GM21423 (cell line): ENCODE data around the gene NCK2.

ENCODE experiments used
- ATAC-seq: cut with Tn5 transposase; IDR thresholded peaks from one replicate; pipeline ENCODE4 v1.9.1; 2021; ENCODE audit warnings: mild to moderate bottlenecking, moderate library complexity; ENCODE audit not compliant: unreplicated experiment

The NCK2 gene

GRCh38 chr2:105841551-105841950 lies 96.8 kb downstream of the NCK2 start:
- ATAC-seq, result no peak

GRCh38 chr2:105842555-105842954 lies 97.8 kb downstream of the NCK2 start:
- no peak for ATAC-seq

GRCh38 chr2:105843476-105844374 lies 99.0 kb downstream of the NCK2 start:
- ATAC-seq, result no peak

GRCh38 chr2:105845976-105846375 lies 101.3 kb downstream of the NCK2 start:
- no peak for ATAC-seq

GRCh38 chr2:105847056-105847455 lies 102.3 kb downstream of the NCK2 start:
- no peak for ATAC-seq

GRCh38 chr2:105848367-105848766 lies 103.7 kb downstream of the NCK2 start:
- no peak for ATAC-seq

- no peak for ATAC-seq
These were observed 104.9 kb downstream of the NCK2 start for GRCh38 chr2:105849431-105850179.

- no peak for ATAC-seq
These were observed 107.4 kb downstream of the NCK2 start for GRCh38 chr2:105852066-105852465.

GRCh38 chr2:105853354-105854088 lies 108.8 kb downstream of the NCK2 start:
- ATAC-seq, result no peak

- no peak for ATAC-seq
These were observed 110.3 kb downstream of the NCK2 start for GRCh38 chr2:105854972-105855371.

GRCh38 chr2:105856581-105856980 lies 111.9 kb downstream of the NCK2 start:
- ATAC-seq, result no peak

GRCh38 chr2:105857076-105857740 lies 112.5 kb downstream of the NCK2 start:
- ATAC-seq, result no peak

GRCh38 chr2:105858868-105859693 lies 114.4 kb downstream of the NCK2 start:
- peak; percentile 59 for ATAC-seq

- no peak for ATAC-seq
These were observed 114.9 kb downstream of the NCK2 start for GRCh38 chr2:105859694-105859951.

- ATAC-seq, result no peak
These were observed 115.9 kb downstream of the NCK2 start for GRCh38 chr2:105860567-105860966.

GRCh38 chr2:105861200-105861599 lies 116.5 kb downstream of the NCK2 start:
- no peak for ATAC-seq

GRCh38 chr2:105862843-105863242 lies 118.1 kb downstream of the NCK2 start:
- no peak for ATAC-seq

GRCh38 chr2:105864262-105864661 lies 119.5 kb downstream of the NCK2 start:
- ATAC-seq, result no peak

- ATAC-seq, result no peak
These were observed 120.7 kb downstream of the NCK2 start for GRCh38 chr2:105865222-105865913.
